ENCODE data around the gene FOXP1. TPM values are rescaled to one million over a fixed set of nuclear protein-coding genes. Genes with fewer than 3 reads are reported as not detected.

The FOXP1 gene
- total RNA-seq, 1 donor from 2014 or later = 113 TPM

DNA sequence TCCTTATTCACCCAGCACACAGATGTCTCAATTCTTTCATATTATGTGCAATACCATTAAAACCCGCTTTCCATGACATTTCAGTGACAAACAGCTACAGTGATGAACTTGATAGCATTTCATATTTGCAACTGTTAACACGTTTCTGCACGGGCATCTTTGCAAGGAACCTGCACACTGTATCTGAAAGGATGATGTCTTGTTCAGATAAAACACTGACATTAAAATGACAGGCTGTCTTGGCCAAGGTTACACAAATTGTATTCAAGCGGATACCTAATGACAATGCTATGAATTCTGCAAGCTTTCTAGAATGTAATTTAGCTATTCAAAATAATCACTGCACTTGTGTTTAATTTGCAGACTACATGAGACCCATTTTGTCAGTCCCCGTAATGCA lies 529.2 kb downstream of the FOXP1 start:
- H3K9me3 Mint-ChIP-seq = no peaks in the 10 kb centered on the region
- H3K4me1 Mint-ChIP-seq (ENCODE audit: unreplicated experiment) = peaks cover 88% of the 10 kb centered on the region
- H3K27me3 Mint-ChIP-seq = no peaks in the 10 kb centered on the region
- no peak overlapping the region for H3K27ac Mint-ChIP-seq
- peaks cover 19% of the 10 kb centered on the region for H3K36me3 Mint-ChIP-seq
- DNase-seq (ENCODE audit: extremely low spot score, unreplicated experiment) = no peak
- no peak overlapping the region for H3K4me3 Mint-ChIP-seq
- TF ChIP-seq, protein P1, sequence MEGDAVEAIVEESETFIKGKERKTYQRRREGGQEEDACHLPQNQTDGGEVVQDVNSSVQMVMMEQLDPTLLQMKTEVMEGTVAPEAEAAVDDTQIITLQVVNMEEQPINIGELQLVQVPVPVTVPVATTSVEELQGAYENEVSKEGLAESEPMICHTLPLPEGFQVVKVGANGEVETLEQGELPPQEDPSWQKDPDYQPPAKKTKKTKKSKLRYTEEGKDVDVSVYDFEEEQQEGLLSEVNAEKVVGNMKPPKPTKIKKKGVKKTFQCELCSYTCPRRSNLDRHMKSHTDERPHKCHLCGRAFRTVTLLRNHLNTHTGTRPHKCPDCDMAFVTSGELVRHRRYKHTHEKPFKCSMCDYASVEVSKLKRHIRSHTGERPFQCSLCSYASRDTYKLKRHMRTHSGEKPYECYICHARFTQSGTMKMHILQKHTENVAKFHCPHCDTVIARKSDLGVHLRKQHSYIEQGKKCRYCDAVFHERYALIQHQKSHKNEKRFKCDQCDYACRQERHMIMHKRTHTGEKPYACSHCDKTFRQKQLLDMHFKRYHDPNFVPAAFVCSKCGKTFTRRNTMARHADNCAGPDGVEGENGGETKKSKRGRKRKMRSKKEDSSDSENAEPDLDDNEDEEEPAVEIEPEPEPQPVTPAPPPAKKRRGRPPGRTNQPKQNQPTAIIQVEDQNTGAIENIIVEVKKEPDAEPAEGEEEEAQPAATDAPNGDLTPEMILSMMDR (conservative IDR thresholded peaks at IDR 0.05) = no peak

DNA sequence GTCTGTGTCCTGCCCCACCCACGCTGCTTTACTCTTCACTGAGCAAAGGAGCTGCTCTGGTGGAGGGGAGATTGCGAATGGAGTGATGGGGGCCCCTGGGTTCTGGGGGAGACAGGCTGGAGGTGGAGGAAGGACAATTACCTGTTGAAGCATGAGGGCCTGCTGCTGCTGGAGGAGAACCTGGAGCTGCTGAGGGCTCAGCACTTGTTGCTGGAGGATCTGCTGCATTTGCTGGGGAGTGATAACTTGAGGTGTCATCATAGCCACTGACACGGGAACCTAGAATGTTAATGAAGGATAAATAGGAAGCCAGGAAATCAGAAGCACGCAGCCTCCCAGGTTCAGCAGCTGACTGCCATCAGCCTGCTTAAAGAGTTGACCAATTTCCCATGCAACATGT lies 530.0 kb downstream of the FOXP1 start:
- peak overlapping the region; percentile 58 for H3K4me3 Mint-ChIP-seq
- no peak overlapping the region for H3K27ac Mint-ChIP-seq
- DNase-seq (ENCODE audit: extremely low spot score, unreplicated experiment) = no peak
- H3K27me3 Mint-ChIP-seq = no peaks in the 10 kb centered on the region
- peaks cover 94% of the 10 kb centered on the region for H3K4me1 Mint-ChIP-seq (ENCODE audit: unreplicated experiment)
- H3K9me3 Mint-ChIP-seq = no peaks in the 10 kb centered on the region
- peaks cover 23% of the 10 kb centered on the region for H3K36me3 Mint-ChIP-seq
- TF ChIP-seq, protein P1 (conservative IDR thresholded peaks at IDR 0.05) = no peak

DNA sequence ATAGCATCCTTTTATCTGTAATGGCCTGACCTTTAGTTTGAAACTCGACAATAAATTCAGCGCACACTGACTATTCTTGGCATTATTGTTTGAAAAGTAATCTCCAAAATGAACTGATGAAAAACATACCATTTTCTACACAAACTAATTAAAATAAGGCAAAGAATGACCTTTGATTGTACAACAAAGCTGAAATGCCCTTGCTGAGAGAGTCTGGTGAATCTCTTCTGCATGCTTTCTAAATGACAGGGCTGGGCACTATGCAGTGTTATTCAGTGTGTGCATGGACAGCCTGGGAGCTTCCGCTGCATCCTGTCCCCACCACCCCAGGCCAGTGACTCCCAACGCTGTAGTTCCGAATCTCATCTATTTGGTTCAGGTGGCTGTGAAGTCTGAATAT lies 530.8 kb downstream of the FOXP1 start:
- H3K4me3 Mint-ChIP-seq = peak overlapping the region; percentile 58
- TF ChIP-seq, protein P1 (conservative IDR thresholded peaks at IDR 0.05) = no peak
- H3K27me3 Mint-ChIP-seq = no peaks in the 10 kb centered on the region
- peaks cover 25% of the 10 kb centered on the region for H3K36me3 Mint-ChIP-seq
- H3K4me1 Mint-ChIP-seq (ENCODE audit: unreplicated experiment) = peaks cover 96% of the 10 kb centered on the region
- no peaks in the 10 kb centered on the region for H3K9me3 Mint-ChIP-seq
- peak overlapping the region; percentile 42 for H3K27ac Mint-ChIP-seq
- DNase-seq (ENCODE audit: extremely low spot score, unreplicated experiment) = no peak

DNA sequence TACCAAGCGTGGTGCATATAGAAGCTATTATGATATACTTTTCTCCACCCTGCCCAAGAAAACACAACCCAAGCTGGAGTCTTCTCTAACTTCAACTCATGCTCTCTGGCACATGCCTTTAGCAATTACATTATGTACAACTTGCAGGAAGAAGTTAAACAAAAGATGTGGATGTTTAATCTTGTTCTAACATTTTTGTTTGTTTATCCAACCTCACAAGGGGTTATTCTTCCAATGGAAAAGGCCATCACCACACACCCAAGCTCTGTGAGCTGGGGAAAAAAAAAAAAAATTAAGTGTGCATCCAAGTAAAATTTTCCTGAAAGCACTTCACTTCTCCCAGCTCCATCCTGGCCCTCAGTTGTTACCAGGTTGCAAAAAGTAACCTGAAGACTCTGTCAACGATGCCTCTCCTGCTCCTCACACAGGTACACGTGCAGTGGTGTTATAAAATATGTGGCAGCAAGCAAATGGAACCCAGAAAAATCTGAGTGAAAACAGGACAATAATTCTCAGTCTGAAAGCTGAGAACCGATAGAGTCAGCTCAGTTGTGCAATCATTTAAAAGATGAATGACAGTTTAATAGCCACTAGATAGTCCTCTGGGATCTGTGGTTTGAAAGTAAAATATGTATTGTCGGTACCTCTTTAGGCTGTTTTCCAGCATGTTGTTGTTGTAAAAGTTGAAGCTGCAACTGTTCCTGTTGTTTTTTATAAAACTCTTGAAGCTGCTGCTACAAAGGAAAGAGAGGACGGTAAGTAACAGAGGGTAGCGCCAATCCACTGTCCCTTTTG lies 531.4 kb downstream of the FOXP1 start:
- H3K27ac Mint-ChIP-seq = peak overlapping the region; percentile 42
- no peaks in the 10 kb centered on the region for H3K9me3 Mint-ChIP-seq

DNA sequence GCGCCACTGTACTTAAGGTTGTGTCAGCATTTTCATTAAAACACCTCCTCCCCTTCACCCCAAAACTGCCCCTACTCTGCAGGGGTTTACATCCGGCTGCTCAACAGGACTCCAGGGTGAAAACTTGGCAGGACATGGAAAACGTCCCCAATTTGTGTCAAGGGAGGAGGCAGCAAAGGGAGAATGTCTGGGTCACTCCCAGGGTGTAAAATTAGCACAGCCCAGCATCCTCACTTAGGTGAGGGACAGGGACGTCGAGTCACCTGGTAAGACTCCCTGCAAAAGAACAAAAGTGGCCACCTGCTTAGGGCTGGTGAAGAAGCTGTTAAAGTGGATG lies 532.3 kb downstream of the FOXP1 start:
- Mint-ChIP-seq H3K27me3 (no peaks in the 10 kb centered on the region), H3K9me3 (no peaks in the 10 kb centered on the region), H3K27ac (peak overlapping the region; percentile 38), H3K4me3 (peak overlapping the region; percentile 63), H3K4me1 (ENCODE audit: unreplicated experiment) (peaks cover 95% of the 10 kb centered on the region), H3K36me3 (peaks cover 36% of the 10 kb centered on the region)
- no peak for DNase-seq (ENCODE audit: extremely low spot score, unreplicated experiment)
- TF ChIP-seq, protein P1 (conservative IDR thresholded peaks at IDR 0.05) = no peak

More for the DNA sequence above, 531.4 kb downstream of the FOXP1 start:
- Mint-ChIP-seq H3K4me3 (peak overlapping the region; percentile 58), H3K4me1 (ENCODE audit: unreplicated experiment) (peaks cover 98% of the 10 kb centered on the region), H3K36me3 (peaks cover 31% of the 10 kb centered on the region), H3K27me3 (no peaks in the 10 kb centered on the region)
- TF ChIP-seq, protein P1 (conservative IDR thresholded peaks at IDR 0.05) = no peak
- DNase-seq (ENCODE audit: extremely low spot score, unreplicated experiment) = no peak

Data from type B pancreatic cell (in vitro differentiated cells).